ENCODE data around the gene AATF.

AATF gene

GRCh38 chr17:36948717-36949460 is at the start of gene AATF:
Gene AATF (plus strand): TSS chr17:36948954. CDS start chr17:36949126, 172 bp downstream.
- DNase-seq (ENCODE audit: low read depth, low spot score) = peak; percentile 97

DNA sequence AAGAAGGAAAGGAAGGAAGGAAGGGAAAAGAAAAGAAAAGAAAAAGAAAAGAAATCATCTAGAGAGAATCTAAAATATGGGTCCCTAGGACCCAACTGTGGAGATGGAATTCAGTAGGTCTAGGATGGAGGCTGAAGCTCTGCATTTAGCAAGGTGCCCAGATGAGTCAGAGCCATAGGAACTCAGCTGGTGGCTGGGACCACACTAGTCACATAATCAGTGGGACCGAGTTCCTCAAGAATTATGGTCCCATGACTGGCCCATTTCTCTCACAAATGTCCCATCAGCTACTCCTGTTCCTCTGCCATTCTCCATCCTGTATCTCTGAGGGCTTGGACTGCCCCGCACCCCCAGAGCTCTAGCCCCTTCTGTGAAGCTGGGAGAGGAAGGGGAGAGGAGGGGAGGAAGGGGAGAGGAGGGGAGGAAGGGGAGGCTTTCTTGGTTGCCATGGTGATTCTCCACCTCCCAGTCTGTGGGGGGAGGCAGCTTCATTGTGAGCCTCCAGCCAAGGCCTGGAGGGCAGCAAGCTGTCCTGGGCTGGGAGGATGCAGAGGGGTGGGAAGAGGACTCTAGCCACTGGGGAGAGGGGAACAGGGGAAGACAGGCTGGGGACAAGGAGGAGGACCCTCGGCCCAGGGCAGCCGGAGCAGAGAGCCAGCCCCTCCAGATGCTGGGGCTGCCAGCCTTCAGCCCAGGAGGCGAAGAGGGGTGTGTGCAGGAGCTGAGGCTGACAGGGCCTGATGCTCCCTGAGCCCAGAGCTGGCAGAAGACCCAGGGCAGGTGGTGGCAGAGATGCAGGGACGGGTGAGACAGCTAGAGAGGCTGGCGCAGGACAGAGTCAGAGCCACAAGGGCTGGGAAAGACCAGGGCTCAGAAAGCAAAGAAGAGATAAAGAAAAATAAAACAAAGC is 49.2 kb upstream of the AATF start:
- no peak for DNase-seq (ENCODE audit: low read depth, low spot score)

GRCh38 chr17:36900160-36900512 is 48.6 kb upstream of the AATF start:
- DNase-seq (ENCODE audit: low read depth, low spot score) = no peak

GRCh38 chr17:36901506-36901905 is 47.2 kb upstream of the AATF start:
- DNase-seq (ENCODE audit: low read depth, low spot score) = no peak

- DNase-seq (ENCODE audit: low read depth, low spot score) = no peak
These were observed 41.3 kb upstream of the AATF start for GRCh38 chr17:36907407-36907806.

DNA sequence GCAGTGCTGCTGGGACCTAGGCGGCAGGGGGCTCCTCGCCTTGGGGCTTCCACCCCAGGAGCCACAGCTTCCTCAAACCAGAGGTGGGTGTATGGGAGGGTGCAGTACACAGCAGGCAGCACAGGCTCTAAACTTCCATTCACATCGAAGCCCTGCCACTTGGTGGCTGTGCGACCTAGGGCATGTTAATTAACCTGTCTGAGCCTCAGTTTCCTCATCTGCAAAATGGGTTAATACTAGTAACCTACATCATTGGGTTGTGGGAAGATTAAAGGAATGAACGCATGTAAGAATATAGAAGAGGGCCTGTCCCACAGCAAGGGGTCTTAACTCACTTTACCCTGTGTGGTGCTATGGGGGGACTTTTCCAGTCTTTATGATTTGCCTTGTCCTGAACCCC is 38.2 kb upstream of the AATF start:
- DNase-seq (ENCODE audit: low read depth, low spot score) = no peak

GRCh38 chr17:36911001-36911400 is 37.8 kb upstream of the AATF start:
- DNase-seq (ENCODE audit: low read depth, low spot score) = no peak

- DNase-seq (ENCODE audit: low read depth, low spot score) = no peak
These were observed 35.6 kb upstream of the AATF start for GRCh38 chr17:36913132-36913531.

- no peak for DNase-seq (ENCODE audit: low read depth, low spot score)
These were observed 30.5 kb upstream of the AATF start for GRCh38 chr17:36918211-36918691.

- no peak for DNase-seq (ENCODE audit: low read depth, low spot score)
These were observed 29.3 kb upstream of the AATF start for GRCh38 chr17:36919407-36919968.

DNA sequence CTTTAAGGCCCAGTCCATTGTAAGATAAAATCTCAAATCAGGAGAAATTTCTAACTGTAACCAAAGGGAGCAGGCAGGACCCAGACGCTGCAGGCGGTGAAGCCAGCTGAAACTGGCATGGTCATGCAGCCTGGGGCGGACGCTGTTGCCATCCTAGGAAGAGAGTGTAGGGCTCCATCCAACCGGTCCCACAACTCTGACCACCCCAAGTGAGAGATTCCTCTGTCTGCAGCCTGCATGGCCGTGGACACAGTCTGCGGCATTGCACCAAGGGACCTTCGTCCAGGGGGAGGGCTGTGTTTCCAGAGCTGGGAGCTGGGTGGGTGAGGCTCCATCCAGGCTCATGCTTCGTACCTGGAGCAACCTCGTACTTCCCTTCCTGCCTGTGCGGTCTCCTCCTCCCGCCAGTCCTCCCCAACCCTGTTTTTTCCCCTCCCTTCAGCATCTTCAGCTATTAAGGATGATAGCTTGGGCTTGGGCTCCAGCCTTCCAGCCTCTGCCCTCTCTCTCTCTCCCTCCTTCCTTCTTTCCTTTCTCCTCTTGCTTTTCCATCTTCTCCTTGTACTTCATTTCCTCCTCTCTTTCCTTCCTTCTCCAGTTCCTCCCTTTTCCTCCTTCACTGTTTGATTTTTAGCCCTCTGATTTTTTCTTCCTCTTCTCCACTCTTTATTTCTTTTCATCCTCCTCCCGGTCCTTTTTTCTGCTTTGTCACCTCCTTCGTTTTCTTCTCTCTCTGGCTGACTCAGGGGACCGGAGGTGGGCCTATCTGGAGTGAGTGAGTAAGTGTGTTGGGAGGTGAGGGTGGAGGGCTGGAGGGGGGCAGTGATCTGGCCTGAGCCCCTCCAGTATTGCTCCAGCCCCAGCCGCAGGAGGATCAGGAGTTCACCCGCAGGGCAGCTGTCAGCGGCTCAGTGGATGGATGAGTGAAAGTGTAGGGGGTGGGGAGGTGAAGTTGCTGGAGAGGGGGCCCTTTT is 28.4 kb upstream of the AATF start:
- DNase-seq (ENCODE audit: low read depth, low spot score) = no peak

- no peak for DNase-seq (ENCODE audit: low read depth, low spot score)
These were observed 27.5 kb upstream of the AATF start for GRCh38 chr17:36921095-36921851.

GRCh38 chr17:36922175-36922574 is 26.6 kb upstream of the AATF start:
- DNase-seq (ENCODE audit: low read depth, low spot score) = no peak

DNA sequence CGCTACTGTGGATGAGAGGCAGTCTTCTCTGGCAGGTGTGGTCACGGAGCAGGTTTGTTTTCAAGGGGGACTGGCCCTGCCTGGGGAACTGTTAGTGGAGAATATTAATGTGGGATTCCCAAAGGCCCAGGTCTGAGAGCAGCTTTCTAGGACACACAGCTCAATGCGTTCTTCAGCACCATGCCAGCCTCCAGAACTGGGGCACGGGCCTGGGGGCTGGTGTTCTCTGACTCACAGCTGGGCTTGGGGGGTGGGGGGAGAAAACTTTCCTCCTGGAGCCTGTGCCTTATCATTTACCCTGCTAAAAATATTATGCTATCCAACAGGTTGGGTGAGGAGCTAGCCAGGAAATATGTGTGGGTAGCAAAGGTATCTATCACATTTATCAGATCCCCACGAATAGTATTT is 24.9 kb upstream of the AATF start:
- no peak for DNase-seq (ENCODE audit: low read depth, low spot score)

DNA sequence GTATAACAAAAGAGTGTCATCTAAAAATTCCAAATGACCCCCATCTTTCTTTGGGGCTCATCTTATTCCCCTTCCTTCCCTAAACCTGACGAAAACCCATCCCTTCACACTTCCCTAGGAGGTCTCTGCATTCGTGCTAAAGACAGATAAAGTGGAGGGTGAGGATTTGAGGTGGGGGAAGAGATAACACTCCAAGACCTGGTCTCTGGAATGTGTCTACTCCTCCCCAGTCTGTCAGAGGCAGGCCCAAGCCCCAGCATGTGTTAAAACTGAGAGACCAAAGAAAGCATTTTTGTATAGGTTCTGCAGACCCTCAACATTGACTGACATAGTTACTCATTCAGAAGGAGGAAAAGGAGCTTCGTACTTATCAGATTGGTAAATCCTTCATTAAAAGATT is 22.5 kb upstream of the AATF start:
- no peak for DNase-seq (ENCODE audit: low read depth, low spot score)

DNA sequence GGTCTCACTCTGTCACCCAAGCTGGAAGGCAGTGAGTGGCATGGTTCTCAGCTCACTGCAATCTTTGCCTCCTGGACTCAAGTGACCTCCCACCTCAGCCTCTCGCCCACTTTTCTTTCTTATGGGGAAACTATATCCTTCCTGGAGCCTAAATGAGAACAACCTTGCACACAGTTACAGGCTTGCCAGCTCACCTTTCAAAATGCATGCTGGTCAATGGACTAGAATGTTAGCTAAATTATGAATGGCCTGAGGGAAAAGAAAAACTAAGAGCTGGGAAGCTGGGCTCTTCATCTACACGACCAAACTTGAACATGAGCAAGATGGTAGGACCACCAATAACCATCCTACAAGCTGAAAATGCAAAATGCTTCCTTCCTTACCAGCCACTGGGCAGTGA is 22.1 kb upstream of the AATF start:
- DNase-seq (ENCODE audit: low read depth, low spot score) = no peak

DNA sequence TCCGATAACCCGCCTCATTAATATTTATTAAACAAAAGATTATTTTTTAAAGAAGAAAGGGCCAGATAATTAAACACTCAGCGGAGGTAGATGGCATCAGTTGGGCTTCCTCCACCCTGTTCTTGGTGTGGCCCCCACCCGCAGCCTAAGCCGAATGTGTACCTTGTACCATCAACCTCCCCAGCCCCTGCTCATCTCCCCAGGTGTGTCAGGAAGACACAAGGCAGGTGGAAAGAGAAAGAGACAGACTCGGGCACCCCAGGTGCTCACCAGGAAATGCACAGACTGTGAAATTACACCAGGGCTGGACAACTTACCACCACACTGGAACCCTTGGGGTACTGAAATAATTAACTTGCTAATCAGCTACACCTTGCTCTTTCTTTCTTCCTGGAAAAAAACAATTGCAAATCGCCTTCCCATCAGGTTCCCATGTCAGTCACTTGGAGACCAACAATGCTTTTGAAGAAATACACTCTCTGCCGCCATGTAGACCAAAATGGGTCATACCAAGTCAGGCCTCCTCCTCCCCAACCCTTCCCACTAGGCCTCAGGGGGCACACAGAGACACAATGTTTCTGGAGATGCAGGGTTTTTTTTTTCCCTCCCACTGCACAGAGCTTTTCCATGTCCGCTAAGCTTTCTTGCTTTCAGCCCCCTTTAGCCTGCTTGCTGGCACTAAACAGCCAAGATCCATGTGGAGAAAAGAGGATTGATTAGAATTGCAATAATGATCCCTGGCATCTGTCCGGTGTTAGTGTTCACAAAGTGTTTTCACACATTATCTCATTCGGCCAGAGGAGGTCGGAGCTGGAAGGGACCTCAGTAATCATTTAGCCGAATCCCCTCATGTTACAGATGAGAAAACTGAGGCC is 20.0 kb upstream of the AATF start:
- no peak for DNase-seq (ENCODE audit: low read depth, low spot score)

DNA sequence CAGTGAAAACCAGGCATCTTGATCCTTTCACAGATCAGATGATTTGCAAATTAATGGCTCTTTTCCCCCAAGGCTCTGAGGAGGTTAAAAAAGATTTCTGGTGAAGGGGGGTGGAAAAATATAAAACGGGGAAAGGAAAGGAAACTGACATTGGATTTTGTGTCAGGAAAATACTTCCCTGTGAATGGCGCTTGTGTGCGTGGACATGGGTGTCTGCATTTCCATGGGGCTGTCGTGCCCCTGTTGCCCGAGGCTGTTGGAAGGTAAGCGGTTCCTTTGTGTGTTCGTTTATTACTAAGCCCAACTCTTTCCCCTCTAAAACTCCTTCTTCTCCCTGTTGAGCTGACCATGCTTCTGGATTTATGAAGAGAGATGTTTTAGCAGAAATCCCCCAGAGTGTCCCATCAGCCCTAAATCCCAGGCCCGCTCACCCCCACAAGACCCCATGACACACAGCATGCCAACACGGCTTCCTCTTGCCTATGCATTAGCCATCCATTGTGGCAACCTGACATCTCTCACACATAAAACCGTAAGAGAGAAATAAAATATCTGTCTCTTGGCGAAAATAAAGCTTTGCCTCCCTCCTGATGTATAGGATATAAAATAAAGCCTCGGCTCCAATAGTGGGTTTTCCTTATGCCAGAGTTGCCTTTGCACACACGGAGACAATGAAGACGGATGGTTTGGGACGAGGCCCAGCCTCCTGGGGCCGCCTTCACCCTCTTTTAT is 18.7 kb upstream of the AATF start:
- no peak for DNase-seq (ENCODE audit: low read depth, low spot score)

- no peak for DNase-seq (ENCODE audit: low read depth, low spot score)
These were observed 18.2 kb upstream of the AATF start for GRCh38 chr17:36930583-36930900.
